ENCODE measurements around the gene NCOA7.

NCOA7 gene

DNA sequence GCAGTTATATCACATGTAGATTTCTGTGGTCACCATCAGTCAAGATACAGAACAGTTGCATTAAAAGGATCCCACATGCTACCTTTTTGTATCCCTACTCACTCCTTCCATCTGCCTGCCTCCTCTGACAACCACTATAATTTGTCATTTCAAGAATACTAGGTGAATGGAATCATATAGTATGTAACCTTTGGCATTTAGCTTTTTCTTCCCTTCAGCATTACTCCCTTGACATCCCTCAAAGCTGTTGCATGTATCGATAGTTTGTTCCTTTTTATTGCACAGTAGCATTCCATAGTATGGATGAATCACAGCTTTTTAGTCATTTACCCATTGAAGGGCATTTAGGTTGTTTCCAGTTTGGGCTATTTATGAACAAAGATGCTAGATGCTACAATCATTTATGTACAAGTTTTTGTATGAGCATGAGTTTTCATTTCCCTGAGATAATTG lies 26.1 kb downstream of the NCOA7 start:
- no peak for DNase-seq

DNA sequence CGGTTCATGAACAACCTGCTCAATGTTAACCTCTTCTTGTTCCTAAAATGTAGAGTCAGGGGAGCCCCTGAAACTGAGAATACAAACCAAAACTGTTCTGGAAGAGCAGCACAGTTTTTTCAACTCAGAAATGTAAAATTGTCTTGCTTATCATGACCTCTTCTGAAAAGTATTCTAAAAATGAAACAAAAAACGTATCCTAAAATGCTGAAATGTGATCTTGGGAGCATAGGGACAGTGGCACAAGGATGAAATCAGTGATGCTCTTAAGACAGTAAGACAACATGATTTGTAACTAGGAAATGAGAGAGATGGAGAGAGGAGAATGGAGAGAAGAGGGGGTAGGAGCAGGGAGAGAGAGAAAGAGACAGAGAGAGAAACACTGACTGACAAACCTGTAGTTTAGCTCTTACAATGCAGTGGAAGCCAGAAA lies 27.5 kb downstream of the NCOA7 start:
- no peak for DNase-seq

DNA sequence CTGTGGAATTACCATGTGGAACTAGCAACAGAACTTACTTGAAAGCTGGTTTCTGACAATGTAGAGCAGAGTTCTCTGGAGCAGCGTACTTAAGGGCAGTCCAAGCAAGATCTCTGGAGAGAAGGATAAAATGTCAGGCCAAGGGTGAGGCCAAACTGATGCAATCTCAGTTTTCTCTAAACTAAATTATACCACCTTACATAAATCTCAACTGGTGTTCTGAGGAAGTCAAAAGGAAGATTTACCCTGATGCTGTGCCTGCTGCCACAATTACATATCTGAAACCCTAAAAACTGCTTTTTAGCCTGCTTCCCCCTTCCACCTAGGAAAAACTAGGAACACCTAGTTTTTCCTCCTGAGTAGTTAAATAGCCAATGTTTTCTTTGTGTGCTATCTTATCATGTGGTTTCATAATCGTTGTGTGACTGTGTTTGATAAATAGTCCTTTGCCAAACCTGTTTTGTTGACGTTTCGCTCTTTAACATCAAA lies 28.1 kb downstream of the NCOA7 start:
- no peak for DNase-seq

DNA sequence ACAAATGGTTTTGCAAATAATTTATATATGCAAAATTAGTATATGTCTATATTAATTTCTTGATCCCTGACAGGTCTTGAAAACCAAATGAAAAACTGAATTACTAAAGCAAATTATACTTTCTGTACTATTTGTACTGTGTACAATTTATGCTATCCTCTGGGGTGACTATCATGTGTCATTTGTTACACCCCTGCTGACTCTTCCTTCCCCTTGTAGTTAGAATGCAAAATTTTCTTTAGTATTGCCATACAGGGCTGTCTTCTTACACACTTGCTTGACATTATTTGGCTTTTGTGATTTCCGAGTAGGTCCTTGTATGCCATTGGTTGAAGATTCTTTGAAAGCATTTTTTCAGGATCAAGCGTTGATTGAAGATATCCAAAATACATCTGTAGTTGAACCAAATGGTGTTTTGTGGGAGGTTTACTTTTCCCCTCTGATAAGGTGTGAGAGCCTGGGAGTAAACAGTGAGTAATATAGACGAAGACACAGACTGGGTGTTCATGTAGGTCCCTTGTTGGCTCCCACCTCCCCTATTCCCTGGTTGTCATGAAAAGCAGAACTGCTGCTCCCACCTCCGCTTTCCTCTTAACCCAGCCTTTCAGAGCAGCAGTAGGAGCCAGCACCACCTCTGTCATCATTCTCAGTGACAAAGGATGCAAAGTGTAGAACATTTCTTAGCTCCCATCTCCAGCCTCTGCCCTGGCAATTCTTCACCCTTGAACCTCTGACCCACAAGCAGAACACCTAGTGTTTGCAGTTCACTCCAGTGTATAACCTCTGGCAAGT lies 29.0 kb downstream of the NCOA7 start:
- DNase-seq: no peak

DNA sequence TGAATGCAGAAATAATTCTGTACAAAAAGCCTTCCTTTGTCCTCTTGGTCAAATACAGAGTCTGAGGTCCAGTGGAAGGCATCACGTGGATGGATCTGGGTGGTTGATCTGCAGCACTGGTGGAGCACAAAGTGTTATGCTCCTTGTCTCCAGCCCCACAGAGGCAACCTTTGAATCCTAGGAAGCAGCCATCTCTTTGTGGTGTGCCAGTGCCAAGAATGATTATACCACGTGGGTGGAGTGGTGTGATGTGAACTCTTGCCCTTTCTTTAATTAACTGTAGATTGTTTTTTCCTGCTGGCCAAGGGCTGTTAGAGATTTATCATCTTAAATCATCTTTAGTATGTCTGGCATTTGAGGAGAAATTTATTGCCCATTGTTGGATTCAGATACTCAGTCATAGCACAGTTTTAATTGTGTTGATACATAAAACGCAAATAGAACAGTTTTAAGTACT lies 31.1 kb downstream of the NCOA7 start:
- no peak for DNase-seq

DNA sequence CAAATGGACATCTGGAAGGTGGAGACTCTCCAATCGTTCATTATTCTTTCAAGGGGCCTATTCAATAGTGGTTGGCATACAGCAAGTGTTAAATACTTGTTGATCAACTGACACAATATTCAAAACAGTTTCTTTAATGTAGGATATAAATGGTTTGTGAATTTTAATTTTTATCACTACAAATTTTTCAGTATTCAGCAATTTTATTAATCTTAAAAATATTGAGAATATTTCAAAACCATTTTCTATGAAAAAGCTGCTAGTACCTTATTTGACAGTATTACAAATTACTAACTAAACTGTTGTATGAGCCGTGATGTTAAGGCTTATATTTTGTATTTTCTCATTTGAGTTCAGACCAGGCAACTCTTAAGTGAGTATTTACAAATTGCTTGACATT lies 32.4 kb downstream of the NCOA7 start:
- no peak for DNase-seq

DNA sequence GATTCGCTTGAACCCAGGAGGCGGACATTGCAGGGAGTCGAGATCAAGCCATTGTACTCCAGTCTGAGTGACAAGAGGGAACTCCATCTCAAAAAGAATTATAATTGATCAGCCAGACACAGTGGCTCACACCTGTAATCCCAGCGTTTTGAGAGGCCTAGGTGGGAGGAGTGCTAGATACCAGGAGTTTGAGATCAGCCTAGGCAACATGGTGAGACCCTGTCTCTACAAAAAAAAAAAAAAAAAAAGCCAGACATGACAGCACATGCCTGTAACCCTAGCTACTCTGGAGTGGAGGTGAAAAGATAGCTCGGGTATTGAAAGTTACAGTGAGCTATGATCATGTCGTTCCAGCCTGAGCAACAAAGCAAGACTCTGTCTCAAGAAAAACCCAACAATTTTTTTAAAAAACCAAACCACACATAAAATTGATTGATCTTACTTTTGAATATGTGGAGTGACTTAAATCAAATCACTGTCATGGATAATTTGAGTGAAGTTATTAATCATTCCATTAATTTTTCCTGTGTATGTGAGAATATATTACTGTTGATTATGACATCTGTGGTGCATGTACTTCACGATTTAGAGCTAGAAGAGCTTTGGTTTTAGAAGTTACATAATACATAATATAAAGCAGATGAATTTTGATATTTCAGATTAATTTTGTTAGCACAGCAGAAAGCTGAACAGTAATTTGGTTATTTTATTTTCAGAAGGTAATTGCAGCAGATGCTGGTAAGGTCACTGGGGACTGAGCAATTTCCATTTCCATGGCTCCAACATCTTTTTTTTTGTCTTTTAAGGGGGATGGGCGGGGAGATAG lies 34.4 kb downstream of the NCOA7 start:
- DNase-seq: no peak

DNA sequence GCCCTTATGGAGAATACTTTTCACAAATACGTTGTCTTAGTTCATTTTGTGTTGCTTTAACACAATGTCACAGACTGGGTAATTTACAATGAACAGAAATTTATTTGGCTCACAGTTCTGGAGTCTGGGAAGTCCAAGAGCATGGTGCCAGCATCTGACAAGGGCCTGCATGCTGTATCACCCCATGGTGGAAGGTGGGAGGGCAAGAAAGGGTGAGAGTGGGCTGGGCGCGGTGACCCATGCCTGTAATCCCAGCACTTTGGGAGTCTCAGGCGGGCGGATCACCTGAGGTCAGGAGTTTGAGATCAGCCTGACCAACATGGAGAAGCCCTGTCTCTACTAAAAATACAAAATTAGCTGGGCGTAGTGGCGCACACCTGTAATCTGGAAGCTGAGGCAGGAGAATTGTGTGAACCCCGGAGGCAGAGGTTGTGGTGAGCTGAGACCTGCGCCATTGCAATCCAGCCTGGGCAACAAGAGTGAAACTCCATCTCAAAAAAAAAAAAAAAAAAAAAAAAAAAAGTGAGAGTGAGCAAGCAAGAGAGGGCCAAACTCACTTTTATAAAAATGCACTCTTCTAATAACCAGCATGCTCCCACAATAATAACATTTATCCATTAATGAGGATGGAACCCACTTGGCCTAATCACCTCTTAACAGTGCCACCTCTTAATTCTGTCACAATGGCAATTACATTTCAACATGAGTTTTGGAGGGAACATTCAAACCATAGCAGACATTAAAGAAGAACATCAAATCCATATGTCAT lies 36.1 kb downstream of the NCOA7 start:
- DNase-seq: no peak

DNA sequence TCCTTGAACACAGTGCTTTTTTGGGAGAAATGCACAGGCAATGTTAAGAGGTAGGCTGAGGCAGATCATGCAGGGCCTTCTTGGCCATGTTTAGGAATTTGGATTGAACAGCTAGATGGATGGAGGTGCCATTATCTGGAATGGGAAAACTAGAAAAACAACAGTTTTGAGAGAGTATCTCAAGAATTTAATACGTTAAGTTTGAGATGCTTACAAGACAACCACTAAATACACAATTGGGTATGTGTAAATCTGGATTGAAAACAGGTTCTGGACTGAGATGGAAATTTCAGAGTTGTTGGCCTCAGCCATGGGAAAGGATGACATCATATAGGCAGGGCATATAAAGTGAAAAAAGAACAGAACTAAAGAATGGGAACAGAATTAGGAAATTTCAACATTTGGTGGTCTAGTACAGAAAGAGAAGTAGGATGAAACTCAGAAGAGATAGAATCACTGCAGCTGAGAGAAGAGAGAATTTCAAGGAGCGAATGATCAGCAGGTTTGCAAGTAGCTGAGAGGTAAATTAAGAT lies 37.1 kb downstream of the NCOA7 start:
- DNase-seq: no peak

DNA sequence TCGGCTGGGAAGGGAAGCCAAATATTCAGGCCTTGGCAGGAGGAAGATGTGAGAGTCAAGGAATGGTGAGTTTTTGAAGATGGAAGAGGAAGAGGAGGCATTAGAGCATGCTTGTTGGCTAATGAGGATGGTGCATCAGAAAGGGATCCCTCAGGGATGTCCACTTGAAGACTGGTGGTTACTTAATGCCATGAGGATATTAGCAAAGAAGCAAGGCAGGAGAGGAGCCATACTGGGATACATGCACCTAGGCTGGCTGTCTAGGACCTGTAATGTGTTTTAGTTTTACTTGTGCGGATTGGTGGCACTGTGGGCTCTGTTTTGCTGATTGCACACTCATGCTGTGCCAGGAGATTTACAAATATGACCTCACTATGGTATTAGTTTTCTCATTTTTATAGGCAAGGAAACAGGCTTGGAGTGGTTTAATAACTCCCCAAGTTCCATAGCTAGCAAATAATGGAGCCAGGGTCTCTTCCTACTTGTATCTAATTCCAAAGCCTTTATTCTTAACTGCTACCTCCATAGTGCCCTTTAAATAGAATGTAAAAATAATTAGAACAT lies 37.8 kb downstream of the NCOA7 start:
- DNase-seq: no peak

DNA sequence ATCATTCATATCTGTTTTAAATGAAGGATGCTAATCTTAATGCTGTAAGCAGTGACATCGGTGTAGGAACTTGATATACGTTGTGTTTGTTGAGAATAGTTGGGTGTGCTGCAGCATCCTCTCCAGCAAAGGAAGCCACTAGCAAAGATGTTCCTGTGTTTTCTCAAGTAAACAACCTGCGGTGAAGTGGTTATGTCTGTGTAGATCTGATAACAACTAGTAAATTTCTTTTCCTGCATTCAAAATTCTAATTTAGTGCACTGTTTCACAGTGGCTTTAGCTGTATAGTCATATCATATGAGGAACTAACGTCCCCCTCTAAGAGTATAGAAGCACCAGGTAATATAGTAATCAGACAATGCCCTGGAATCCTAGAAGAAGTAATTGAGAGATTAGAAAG lies 38.7 kb downstream of the NCOA7 start:
- no peak for DNase-seq

DNA sequence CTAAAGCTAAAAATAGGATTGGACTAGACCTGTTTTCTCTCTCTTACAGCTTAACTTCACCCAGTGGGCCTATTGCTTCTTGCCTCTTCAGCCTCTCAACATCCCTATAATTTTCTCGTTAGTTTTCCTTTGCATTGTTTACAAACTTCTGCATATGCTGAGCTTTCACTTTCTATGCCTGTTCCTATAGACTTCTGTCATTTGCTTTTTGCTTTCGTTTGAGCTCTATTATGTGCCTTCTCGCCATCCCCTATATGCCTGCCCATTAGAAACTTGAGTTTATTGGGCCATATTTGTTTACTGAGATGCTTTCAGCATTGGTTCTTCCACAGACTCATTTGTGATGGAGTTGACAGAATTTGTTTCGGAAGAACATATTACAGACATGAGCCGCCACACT lies 40.9 kb downstream of the NCOA7 start:
- no peak for DNase-seq

DNA sequence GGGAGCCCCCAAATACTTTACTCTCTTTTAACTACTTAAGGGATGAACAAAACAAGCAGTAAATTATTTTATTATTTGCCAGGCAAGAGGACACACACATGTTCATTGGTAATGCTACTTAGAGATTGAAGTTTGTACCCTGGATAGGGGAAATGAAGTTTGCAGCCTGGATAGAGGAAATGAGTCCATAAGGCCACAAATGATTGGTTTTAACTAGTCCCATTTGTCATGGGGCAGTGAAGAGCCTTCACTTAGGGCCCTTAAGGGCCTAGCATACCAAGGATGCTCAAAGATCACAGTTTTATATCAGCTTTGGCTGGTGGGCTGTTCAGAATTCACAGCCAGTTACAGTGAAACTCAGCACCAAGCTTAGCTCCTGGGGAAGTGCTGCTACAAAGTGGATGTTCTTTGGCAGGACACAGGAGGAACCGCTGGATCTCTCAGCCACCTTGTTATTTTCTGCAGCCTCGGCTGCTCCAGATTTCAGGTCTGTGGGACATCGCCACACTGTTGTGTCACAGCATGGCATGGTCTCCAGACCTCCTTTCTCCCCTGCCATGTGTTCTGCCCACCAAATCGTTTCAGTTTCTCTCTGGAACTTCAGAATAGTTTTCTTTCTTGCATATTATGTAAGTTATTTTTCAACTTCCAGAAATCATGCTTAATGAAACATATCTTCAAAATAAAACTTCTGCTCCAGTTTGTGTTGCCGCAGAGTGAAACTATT lies 41.8 kb downstream of the NCOA7 start:
- no peak for DNase-seq

DNA sequence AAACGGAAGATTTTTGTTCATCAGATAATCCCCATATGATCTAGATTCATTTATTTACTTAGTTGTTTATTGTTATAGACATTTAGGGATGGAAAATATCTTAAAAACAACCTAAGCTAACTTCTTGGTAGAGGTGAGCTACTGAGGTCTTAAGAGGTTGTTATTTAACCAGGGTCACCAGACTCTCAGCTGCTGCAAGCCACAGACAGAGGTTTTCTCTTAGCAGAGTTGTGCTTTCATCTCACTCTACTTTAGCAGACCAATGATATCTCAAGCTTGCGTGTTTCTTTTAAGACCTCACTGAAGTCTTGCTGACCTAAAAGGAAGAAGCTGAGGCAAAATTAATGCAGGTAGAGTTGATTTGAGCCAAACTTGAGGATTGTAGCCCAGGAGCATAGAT lies 43.6 kb downstream of the NCOA7 start:
- DNase-seq: no peak

DNA sequence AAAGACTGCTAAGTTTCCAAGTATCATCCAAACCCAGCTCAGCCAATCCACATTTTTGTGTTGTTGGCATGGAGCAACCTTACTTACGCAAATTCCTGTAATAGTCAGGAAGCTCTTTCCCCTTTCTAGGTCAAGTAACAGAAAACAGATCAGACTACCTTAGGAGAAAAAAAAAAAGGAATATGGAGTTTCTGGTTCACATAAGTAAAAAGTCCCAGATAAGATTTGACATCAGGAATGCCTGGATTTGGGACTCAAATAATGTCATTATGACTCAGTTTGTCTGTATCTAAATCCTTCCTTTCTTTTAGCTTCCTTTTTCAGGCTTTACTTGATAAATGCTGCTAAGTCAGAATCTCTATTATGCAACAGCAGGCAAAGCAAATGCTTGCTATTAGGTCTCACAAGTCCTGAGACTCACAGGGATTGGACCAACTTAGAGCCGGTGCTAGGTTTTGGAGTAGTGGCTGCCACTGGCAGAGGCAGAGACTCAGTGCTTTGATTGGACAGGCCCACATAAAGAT lies 44.5 kb downstream of the NCOA7 start:
- DNase-seq: no peak

DNA sequence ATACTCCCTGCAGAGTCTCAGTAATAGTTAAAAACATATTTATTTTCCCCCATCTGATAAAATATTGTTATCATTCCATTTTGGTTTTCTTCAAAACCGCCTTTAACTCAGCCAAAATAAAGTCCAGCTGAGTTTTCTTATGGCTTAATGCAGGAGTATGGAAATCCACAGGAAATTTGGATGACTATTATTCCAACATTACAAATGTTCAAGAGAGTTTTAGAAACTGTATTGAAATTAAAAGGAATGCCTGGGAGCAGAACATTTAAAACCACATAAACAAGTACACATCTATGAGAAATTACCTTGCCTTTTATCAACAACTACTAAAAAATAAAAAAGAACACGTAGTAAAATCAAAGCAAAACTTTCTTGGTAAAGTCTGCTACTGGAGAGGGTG lies 45.7 kb downstream of the NCOA7 start:
- DNase-seq: no peak

DNA sequence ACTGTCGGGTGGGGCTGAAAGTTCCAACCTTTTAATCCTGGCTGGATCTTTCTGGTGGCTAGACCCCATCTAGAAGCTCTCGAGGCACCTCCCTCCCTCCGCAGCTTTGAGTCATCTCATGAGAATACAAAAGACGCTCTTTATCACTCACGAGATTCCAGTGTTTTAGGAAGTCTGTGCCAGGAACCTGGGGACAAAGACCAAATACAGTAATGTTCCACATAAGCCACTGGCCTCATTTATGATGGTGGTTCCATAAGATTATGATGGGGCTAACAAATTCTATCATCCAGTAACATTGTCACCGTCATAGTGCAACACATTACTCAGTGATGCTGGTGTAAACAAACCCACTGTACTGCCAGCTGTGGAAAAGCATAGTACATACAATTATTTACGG lies 48.7 kb downstream of the NCOA7 start:
- no peak for DNase-seq

DNA sequence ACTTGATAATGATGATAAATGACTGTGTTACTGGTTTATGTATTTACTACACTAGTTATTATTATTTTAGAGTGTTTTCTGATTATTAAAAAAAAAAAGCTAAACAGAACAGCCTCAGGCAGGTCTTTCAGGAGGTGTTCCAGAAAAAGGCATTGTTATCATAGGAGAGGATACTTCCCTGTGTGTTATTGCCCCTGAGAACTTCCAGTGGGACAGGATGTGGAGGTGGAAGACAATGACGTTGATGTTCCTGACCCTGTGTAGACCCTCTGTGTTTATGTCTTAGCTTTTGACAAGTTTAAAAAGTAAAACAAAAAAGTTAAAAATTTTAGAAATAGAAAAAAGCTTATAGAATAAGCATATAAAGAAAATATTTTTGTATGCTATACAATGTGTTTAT lies 49.1 kb downstream of the NCOA7 start:
- DNase-seq: no peak

DNA sequence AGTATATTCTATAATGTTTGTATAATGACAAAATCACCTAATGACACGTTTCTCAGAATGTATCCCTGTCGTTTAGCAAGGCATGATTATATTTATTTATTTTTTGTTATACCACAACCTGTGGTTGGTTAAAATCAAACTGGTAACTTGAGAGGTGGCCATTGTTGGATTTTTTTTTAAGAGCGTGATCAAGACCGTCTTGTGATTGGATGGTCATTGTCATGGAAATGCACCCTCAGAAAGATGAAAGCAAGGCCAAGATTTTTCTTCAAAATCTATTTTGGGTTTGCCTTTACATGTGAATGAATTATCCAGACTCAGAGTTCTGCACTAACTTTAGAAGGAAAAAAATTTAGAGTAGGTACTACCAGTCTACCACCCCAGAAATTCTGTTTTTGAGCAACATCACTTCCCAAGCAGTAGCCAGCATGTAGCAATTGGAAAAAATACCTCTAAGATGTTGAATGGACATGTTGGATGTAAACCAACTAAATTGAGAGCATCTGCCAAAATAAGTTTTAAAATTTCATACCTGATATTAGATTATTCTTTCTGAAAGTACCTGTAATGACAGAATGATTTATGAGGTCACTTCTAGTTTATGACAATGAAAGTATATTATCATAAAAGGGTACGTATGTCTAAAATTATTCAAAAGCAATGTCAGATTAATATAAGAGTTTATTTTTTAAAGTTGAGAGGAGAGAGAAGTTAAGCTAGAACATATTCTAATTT lies 50.8 kb downstream of the NCOA7 start:
- no peak for DNase-seq

DNA sequence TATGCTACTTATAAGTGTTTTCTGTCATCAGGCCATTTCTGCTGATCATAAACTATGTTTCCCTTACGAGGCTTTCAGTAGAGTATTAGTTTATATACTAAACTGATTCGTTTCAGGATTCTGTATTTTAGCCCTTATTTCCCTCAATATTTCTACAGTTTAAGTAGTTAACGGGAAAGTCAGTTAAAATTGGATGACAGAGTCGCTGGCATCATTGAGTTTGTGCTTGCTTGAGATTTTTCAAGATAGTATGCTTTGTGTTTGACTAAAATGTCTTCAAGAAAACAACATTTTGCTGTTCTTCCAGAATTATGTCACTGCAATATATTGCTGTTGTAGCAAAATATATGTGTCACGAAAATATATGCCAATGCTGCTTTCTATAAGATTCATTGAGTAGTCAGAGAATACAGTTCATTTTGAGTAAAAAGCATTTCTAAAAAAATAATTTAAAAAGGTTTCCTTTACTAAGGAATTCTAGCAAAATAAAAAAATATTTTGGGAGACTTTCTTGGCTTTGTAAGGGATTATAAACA lies 51.4 kb downstream of the NCOA7 start:
- no peak for DNase-seq

DNA sequence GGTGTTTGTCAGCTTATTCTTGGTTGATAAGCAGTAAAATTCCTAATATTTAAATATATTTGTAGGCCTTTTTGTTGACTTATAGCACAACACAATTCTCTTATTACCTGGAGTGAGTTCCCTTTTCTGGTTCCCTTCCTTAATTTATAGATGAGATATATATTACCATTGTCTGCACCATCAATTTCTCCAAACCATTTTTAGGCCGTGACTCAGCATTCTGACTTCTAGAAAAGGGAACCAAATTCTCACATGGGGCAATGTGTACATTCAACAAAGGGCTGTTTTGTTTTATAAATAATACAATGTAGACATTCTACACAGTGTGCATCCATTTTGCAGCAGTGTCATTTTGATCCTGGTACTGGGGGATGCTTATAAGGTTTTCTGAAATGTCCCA lies 52.8 kb downstream of the NCOA7 start:
- DNase-seq: no peak

All from activated T-cell treated with anti-CD3 and anti-CD28 coated beads, Interleukin-2, amount 50 U/mL, for 1 hour (primary cell).